SK-N-SH (cell line): Measurements from ENCODE around the gene CRYGD. TPM values are rescaled to one million over a fixed set of nuclear protein-coding genes. Genes with fewer than 3 reads are reported as not detected.

Source experiments
- CTCF ChIA-PET: fragments of 300-600, 350-600 bp; formaldehyde crosslinking; extraction: SDS; loops from one replicate; lab custom pipeline; 2021; lab: Yijun Ruan, JAX
- POLR2A ChIA-PET: fragments of 350-600 bp; sonication (Branson Sonifier 250); formaldehyde crosslinking; extraction: SDS; loops from one replicate; lab custom pipeline; 2020; ENCODE audit warnings: antibody characterized with exemption, inconsistent platforms; lab: Yijun Ruan, JAX
- DNase-seq: peaks from one replicate; pipeline ENCODE4 v3.0.0; 2012
- H2AFZ ChIP-seq: fragments of 200-600 bp; sonication (generic); 2 replicates; pipeline ENCODE4 v1.8.1; 2016; ENCODE audit warnings: antibody characterized with exemption, mild to moderate bottlenecking, low read depth
- H3F3A ChIP-seq: fragments of 200-600 bp; sonication (generic); replicated peaks from 2 replicates; pipeline ENCODE3; 2016; ENCODE audit warnings: antibody characterized with exemption, mild to moderate bottlenecking; ENCODE audit not compliant: insufficient read depth
- H3K27ac ChIP-seq, 2 experiments: fragments of 200-500 bp in 1 of 2; fragments of 200-600 bp in 1 of 2; sonication (Bioruptor generic) in 1 of 2; sonication (generic), shearing (Covaris generic) in 1 of 2; 2 replicates each; pipeline versions ENCODE4 v1.5.1 to v1.6.1; 2014 to 2016; ENCODE audit warnings: low read depth in 2 of 2, inconsistent platforms in 1 of 2, low read length in 1 of 2, mild to moderate bottlenecking in 1 of 2, mixed read lengths in 1 of 2
- H3K27me3 ChIP-seq: fragments of 200-600 bp; sonication (generic), shearing (Covaris generic); 2 replicates; pipeline ENCODE4 v1.6.1; 2016; ENCODE audit warnings: mixed run types; ENCODE audit not compliant: insufficient read depth
- H3K36me3 ChIP-seq, 2 experiments: fragments of 200-500 bp in 1 of 2; fragments of 200-600 bp in 1 of 2; sonication (Bioruptor generic) in 1 of 2; sonication (generic) in 1 of 2; replicated peaks in 1 of 2; 2 replicates each; pipeline versions ENCODE3 to v1.5.1; 2014 to 2016; ENCODE audit warnings: low read length in 1 of 2, mild to moderate bottlenecking in 1 of 2; ENCODE audit not compliant: insufficient read depth in 2 of 2, control insufficient read depth in 1 of 2
- H3K4me1 ChIP-seq, 2 experiments: fragments of 200-500 bp in 1 of 2; fragments of 200-600 bp in 1 of 2; sonication (Bioruptor generic) in 1 of 2; sonication (generic), shearing (Covaris generic) in 1 of 2; 2 replicates each; pipeline versions ENCODE4 v1.5.1 to v1.6.1; 2014 to 2016; ENCODE audit warnings: low read depth in 1 of 2, low read length in 1 of 2, mixed run types in 1 of 2; ENCODE audit not compliant: insufficient read depth in 2 of 2, control insufficient read depth in 1 of 2
- H3K4me2 ChIP-seq: fragments of 200-600 bp; sonication (generic), shearing (Covaris generic); 2 replicates; pipeline ENCODE4 v1.6.1; 2017; ENCODE audit warnings: mixed run types
- H3K4me3 ChIP-seq, 2 experiments: fragments of 200-500 bp in 1 of 2; fragments of 200-600 bp in 1 of 2; sonication (Bioruptor generic) in 1 of 2; sonication (generic), shearing (Covaris generic) in 1 of 2; 2 replicates each; pipeline versions ENCODE4 v1.5.1 to v1.8.1; 2014 to 2016; ENCODE audit warnings: low read depth in 2 of 2, inconsistent platforms in 1 of 2, low read length in 1 of 2, mild to moderate bottlenecking in 1 of 2, mixed read lengths in 1 of 2, moderate library complexity in 1 of 2
- H3K79me2 ChIP-seq: fragments of 200-600 bp; sonication (generic); 2 replicates; pipeline ENCODE4 v1.8.1; 2017; ENCODE audit warnings: mild to moderate bottlenecking; ENCODE audit not compliant: insufficient read depth
- H3K9ac ChIP-seq: fragments of 200-600 bp; sonication (generic); 2 replicates; pipeline ENCODE4 v1.6.1; 2017; ENCODE audit warnings: mixed run types
- H3K9me2 ChIP-seq: fragments of 200-600 bp; sonication (generic); 2 replicates; pipeline ENCODE4 v1.6.1; 2017; ENCODE audit warnings: mixed run types
- H3K9me3 ChIP-seq: fragments of 200-600 bp; sonication (generic); 2 replicates; pipeline ENCODE4 v1.6.1; 2017; ENCODE audit warnings: mixed run types, mild to moderate bottlenecking, moderate library complexity
- H4K20me1 ChIP-seq: fragments of 200-600 bp; sonication (generic); 2 replicates; pipeline ENCODE4 v1.6.1; 2017; ENCODE audit warnings: mild to moderate bottlenecking, mixed run types; ENCODE audit not compliant: insufficient read depth
- ELF1 ChIP-seq: IDR thresholded peaks from 2 replicates; pipeline ENCODE4 v1.4.0; 2012
- EP300 ChIP-seq, 2 experiments: IDR thresholded peaks; 2 replicates each; pipeline versions ENCODE4 v1.4.0 to v1.6.1; 2012; ENCODE audit warnings: borderline replicate concordance in 1 of 2, low read depth in 1 of 2, low read length in 1 of 2
- EZH2phosphoT487 ChIP-seq: fragments of 200-600 bp; sonication (generic); IDR thresholded peaks from 2 replicates; pipeline ENCODE4 v1.6.1; 2017; ENCODE audit warnings: low read depth, mixed run types, mild to moderate bottlenecking, antibody characterized with exemption, moderate library complexity, borderline replicate concordance
- FOSL2 ChIP-seq: IDR thresholded peaks from 2 replicates; pipeline ENCODE4 v1.4.0; 2012; ENCODE audit warnings: low read depth, mild to moderate bottlenecking, moderate library complexity, borderline replicate concordance
- FOXM1 ChIP-seq: IDR thresholded peaks from 2 replicates; pipeline ENCODE4 v1.4.0; 2012; ENCODE audit warnings: low read depth, mild to moderate bottlenecking
- GABPA ChIP-seq: IDR thresholded peaks from 2 replicates; pipeline ENCODE4 v1.4.0; 2012; ENCODE audit warnings: low read depth, mild to moderate bottlenecking
- GATA2 ChIP-seq: sonication (generic); formaldehyde crosslinking; IDR thresholded peaks from 2 replicates; pipeline ENCODE4 v1.5.0; 2020; ENCODE audit warnings: mild to moderate bottlenecking, missing genetic modification reagents
- MXI1 ChIP-seq: IDR thresholded peaks from 2 replicates; pipeline ENCODE4 v1.6.1; 2012; ENCODE audit warnings: mild to moderate bottlenecking, low read depth, low read length, improper control_type of control experiment
- NFIC ChIP-seq: IDR thresholded peaks from 2 replicates; pipeline ENCODE4 v1.4.0; 2012; ENCODE audit warnings: borderline replicate concordance
- NRF1 ChIP-seq: IDR thresholded peaks from 2 replicates; pipeline ENCODE4 v1.6.1; 2012; ENCODE audit warnings: low read depth, mild to moderate bottlenecking, low read length
- RAD21 ChIP-seq: IDR thresholded peaks from 2 replicates; pipeline ENCODE4 v1.6.1; 2012; ENCODE audit warnings: mild to moderate bottlenecking, low read length
- SIN3A ChIP-seq: IDR thresholded peaks from 2 replicates; pipeline ENCODE4 v1.6.1; 2012; ENCODE audit warnings: low read depth, mild to moderate bottlenecking, low read length, moderate library complexity, borderline replicate concordance
- SMC3 ChIP-seq: IDR thresholded peaks from 2 replicates; pipeline ENCODE4 v1.6.1; 2012; ENCODE audit warnings: low read depth, low read length, improper control_type of control experiment
- TEAD4 ChIP-seq: IDR thresholded peaks from 2 replicates; pipeline ENCODE4 v1.4.0; 2012; ENCODE audit warnings: mild to moderate bottlenecking, borderline replicate concordance; ENCODE audit not compliant: insufficient read depth
- YY1 ChIP-seq: IDR thresholded peaks from 2 replicates; pipeline ENCODE4 v1.4.0; 2012; ENCODE audit warnings: low read depth, mild to moderate bottlenecking
- WGBS: methylation state at CpG from one replicate; pipeline ENCODE4 v1.1.6; 2017; ENCODE audit warnings: low lambda C conversion rate; 5-methylcytosine and 5-hydroxymethylcytosine counted together
- polyA plus RNA-seq, 3 experiments: library from polyadenylated mRNA; depleted of rRNA; stranded (reverse); fragments of >200 nt; gene quantifications; 2 replicates each; pipeline ENCODE4 v1.2.3, GENCODE V29; 2012
- TF ChIP-seq, protein P1 (sequence below): fragments of 150-350 bp; IDR thresholded peaks from 2 replicates; pipeline ENCODE4 v1.6.1; 2016; ENCODE audit warnings: mild to moderate bottlenecking, low read depth, low read length
- TF ChIP-seq, protein P2 (sequence below): IDR thresholded peaks from 2 replicates; pipeline ENCODE4 v1.4.0; 2012; ENCODE audit warnings: low read depth, borderline replicate concordance
- TF ChIP-seq, protein P3 (sequence below): IDR thresholded peaks from 2 replicates; pipeline ENCODE4; 2012
- TF ChIP-seq, protein P4 (sequence below): IDR thresholded peaks from 2 replicates; pipeline ENCODE4 v1.4.0; 2012; ENCODE audit warnings: low read depth, borderline replicate concordance
- TF ChIP-seq, protein P5 (sequence below): IDR thresholded peaks from 2 replicates; pipeline ENCODE4 v1.6.1; 2012; ENCODE audit warnings: mild to moderate bottlenecking, low read depth, low read length, moderate library complexity

The CRYGD gene
- polyA plus RNA-seq, 1 of the 3 experiments (the other 2 are of a cell fraction) = not detected

DNA sequence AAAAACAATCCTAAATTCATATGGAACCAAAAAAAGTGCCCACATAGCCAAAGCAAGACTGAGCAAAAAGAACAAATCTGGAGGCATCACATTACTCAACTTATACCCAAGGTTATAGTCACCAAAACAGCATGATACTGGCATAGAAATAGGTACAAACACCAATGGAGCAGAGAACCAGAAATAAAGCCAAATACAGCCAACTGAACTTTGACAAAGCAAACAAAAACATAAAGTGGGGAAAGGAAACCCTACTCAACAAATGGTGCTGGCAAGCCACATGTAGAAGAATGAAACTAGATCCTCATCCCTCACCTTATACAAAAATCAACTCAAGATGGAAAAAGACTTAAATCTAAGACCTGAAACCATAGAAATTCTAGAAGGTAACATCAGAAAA lies 40.5 kb downstream of the CRYGD start:
- no peak for DNase-seq
- H2AFZ ChIP-seq = no peak overlapping the region
- POLR2A ChIA-PET = no interaction called here
- TF ChIP-seq MXI1 (no peak), RAD21 (no peak), SMC3 (no peak), YY1 (no peak), TEAD4 (no peak), ELF1 (no peak), GABPA (no peak), SIN3A (no peak), GATA2 (CRISPR knock-in tag) (no peak)
- TF ChIP-seq, protein P1, sequence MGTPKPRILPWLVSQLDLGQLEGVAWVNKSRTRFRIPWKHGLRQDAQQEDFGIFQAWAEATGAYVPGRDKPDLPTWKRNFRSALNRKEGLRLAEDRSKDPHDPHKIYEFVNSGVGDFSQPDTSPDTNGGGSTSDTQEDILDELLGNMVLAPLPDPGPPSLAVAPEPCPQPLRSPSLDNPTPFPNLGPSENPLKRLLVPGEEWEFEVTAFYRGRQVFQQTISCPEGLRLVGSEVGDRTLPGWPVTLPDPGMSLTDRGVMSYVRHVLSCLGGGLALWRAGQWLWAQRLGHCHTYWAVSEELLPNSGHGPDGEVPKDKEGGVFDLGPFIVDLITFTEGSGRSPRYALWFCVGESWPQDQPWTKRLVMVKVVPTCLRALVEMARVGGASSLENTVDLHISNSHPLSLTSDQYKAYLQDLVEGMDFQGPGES = no peak
- TF ChIP-seq, protein P2, sequence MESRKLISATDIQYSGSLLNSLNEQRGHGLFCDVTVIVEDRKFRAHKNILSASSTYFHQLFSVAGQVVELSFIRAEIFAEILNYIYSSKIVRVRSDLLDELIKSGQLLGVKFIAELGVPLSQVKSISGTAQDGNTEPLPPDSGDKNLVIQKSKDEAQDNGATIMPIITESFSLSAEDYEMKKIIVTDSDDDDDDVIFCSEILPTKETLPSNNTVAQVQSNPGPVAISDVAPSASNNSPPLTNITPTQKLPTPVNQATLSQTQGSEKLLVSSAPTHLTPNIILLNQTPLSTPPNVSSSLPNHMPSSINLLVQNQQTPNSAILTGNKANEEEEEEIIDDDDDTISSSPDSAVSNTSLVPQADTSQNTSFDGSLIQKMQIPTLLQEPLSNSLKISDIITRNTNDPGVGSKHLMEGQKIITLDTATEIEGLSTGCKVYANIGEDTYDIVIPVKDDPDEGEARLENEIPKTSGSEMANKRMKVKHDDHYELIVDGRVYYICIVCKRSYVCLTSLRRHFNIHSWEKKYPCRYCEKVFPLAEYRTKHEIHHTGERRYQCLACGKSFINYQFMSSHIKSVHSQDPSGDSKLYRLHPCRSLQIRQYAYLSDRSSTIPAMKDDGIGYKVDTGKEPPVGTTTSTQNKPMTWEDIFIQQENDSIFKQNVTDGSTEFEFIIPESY = no peak
- TF ChIP-seq, protein P3, sequence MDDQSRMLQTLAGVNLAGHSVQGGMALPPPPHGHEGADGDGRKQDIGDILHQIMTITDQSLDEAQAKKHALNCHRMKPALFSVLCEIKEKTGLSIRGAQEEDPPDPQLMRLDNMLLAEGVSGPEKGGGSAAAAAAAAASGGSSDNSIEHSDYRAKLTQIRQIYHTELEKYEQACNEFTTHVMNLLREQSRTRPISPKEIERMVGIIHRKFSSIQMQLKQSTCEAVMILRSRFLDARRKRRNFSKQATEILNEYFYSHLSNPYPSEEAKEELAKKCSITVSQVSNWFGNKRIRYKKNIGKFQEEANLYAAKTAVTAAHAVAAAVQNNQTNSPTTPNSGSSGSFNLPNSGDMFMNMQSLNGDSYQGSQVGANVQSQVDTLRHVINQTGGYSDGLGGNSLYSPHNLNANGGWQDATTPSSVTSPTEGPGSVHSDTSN = no peak
- TF ChIP-seq, all 33 proteins: peak for 0
- H3K4me3 ChIP-seq = no peak overlapping the region
- H3K36me3 ChIP-seq = no peaks in the 10 kb centered on the region
- no peaks in the 10 kb centered on the region for H3K79me2 ChIP-seq
- H3K9me3 ChIP-seq = no peaks in the 10 kb centered on the region
- no peaks in the 10 kb centered on the region for H3F3A ChIP-seq
- no peaks in the 10 kb centered on the region for H3K27me3 ChIP-seq
- H3K4me2 ChIP-seq = no peak overlapping the region
- H3K9ac ChIP-seq = no peak overlapping the region
- CTCF ChIA-PET = interaction anchor here (2.7 kb wide), 1 partner anchor 12 kb away, joined by 11 read pairs; no protein-coding TSS in a partner anchor
- no peak overlapping the region for H3K27ac ChIP-seq
- no peaks in the 10 kb centered on the region for H3K9me2 ChIP-seq
- no peaks in the 10 kb centered on the region for H4K20me1 ChIP-seq
- H3K4me1 ChIP-seq = no peaks in the 10 kb centered on the region

DNA sequence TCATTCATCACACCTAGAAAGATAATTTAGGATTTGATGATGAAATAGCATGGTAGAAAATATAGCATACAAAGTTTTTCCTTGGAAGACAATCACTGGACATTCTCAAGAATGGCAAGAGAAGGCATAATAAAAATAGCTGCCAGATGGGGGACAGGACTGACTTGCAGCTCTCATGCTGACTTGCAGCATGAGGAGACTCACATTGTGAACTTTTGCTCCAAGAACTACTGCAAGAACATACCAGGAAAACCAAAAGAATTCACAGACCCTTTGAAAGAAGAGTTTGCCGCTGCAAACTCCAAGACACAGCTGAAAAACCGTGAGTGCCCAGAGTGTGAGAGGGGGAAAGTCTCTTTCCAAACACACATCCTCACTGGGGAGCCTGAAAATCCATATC lies 47.0 kb downstream of the CRYGD start:
- no peak overlapping the region for H3K4me2 ChIP-seq
- DNase-seq = no peak
- H3K9ac ChIP-seq = no peak overlapping the region
- CTCF ChIA-PET = interaction anchor here (13.7 kb wide), 1 partner anchor 330 kb away, joined by 162 read pairs; no protein-coding TSS in a partner anchor
- no peaks in the 10 kb centered on the region for H3K4me1 ChIP-seq
- WGBS = 73% methylated on average over 2 of the region's 2 CpGs
- H4K20me1 ChIP-seq = no peaks in the 10 kb centered on the region
- H3K27ac ChIP-seq = no peak overlapping the region
- H3K9me2 ChIP-seq = no peaks in the 10 kb centered on the region
- no peak overlapping the region for H2AFZ ChIP-seq
- no peaks in the 10 kb centered on the region for H3K79me2 ChIP-seq
- H3K36me3 ChIP-seq = no peaks in the 10 kb centered on the region
- no peak overlapping the region for H3K4me3 ChIP-seq
- H3K9me3 ChIP-seq = no peaks in the 10 kb centered on the region
- no peaks in the 10 kb centered on the region for H3K27me3 ChIP-seq
- no peaks in the 10 kb centered on the region for H3F3A ChIP-seq
- POLR2A ChIA-PET = no interaction called here
- TF ChIP-seq SMC3 (no peak), NRF1 (no peak), FOXM1 (no peak), FOSL2 (no peak), GABPA (no peak), EP300 (IDR thresholded peaks at IDR 0.05; ENCODE audit: borderline replicate concordance in 1 of 2, low read depth in 1 of 2, low read length in 1 of 2) (no peak), EZH2phosphoT487 (no peak), MXI1 (no peak), NFIC (no peak), ELF1 (no peak)
- TF ChIP-seq, protein P4, sequence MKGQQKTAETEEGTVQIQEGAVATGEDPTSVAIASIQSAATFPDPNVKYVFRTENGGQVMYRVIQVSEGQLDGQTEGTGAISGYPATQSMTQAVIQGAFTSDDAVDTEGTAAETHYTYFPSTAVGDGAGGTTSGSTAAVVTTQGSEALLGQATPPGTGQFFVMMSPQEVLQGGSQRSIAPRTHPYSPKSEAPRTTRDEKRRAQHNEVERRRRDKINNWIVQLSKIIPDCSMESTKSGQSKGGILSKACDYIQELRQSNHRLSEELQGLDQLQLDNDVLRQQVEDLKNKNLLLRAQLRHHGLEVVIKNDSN = no peak
- TF ChIP-seq, protein P5, sequence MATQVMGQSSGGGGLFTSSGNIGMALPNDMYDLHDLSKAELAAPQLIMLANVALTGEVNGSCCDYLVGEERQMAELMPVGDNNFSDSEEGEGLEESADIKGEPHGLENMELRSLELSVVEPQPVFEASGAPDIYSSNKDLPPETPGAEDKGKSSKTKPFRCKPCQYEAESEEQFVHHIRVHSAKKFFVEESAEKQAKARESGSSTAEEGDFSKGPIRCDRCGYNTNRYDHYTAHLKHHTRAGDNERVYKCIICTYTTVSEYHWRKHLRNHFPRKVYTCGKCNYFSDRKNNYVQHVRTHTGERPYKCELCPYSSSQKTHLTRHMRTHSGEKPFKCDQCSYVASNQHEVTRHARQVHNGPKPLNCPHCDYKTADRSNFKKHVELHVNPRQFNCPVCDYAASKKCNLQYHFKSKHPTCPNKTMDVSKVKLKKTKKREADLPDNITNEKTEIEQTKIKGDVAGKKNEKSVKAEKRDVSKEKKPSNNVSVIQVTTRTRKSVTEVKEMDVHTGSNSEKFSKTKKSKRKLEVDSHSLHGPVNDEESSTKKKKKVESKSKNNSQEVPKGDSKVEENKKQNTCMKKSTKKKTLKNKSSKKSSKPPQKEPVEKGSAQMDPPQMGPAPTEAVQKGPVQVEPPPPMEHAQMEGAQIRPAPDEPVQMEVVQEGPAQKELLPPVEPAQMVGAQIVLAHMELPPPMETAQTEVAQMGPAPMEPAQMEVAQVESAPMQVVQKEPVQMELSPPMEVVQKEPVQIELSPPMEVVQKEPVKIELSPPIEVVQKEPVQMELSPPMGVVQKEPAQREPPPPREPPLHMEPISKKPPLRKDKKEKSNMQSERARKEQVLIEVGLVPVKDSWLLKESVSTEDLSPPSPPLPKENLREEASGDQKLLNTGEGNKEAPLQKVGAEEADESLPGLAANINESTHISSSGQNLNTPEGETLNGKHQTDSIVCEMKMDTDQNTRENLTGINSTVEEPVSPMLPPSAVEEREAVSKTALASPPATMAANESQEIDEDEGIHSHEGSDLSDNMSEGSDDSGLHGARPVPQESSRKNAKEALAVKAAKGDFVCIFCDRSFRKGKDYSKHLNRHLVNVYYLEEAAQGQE = no peak
